IMR-90 (cell line): ENCODE results near the gene INPP4A. TPM values are rescaled to one million over a fixed set of nuclear protein-coding genes. Genes with fewer than 3 reads are reported as not detected.

Experiments used
- ATAC-seq: fragments of 200-7000 bp; cut with Tn5 transposase; 2 replicates; pipeline ENCODE4 v1.9.1; 2020; ENCODE audit warnings: low read depth, mild to moderate bottlenecking, moderate library complexity
- BruUV-seq: library from RNA; stranded (reverse); fragments of 400-500 nt; replicated peaks from 2 replicates; lab custom pipeline; 2021; lab: Mats Ljungman, UMichigan
- CTCF ChIA-PET: fragments of 300-600 bp; formaldehyde crosslinking; extraction: SDS; loops from one replicate; lab custom pipeline; 2021; ENCODE audit warnings: antibody characterized with exemption; lab: Yijun Ruan, JAX
- POLR2A ChIA-PET: fragments of 300-600 bp; sonication (Branson Sonifier 250); formaldehyde crosslinking; loops from one replicate; lab custom pipeline; 2022; ENCODE audit warnings: antibody characterized with exemption; ENCODE audit not compliant: unreplicated experiment; lab: Charles Lee
- DNase-seq: peaks from one replicate; pipeline ENCODE4 v3.0.0; 2013
- H2AFZ ChIP-seq: replicated peaks from 2 replicates; pipeline ENCODE3; 2013; ENCODE audit warnings: low read length, mild to moderate bottlenecking; ENCODE audit not compliant: poor library complexity
- H2AK5ac ChIP-seq: 2 replicates; pipeline ENCODE4 v1.6.1; 2013; ENCODE audit warnings: low read depth, low read length, inconsistent platforms
- H2AK9ac ChIP-seq: replicated peaks from 2 replicates; pipeline ENCODE3; 2013; ENCODE audit warnings: mild to moderate bottlenecking, low read depth, low read length, moderate library complexity; ENCODE audit not compliant: poor library complexity
- H2BK120ac ChIP-seq: 2 replicates; pipeline ENCODE4 v1.6.1; 2013; ENCODE audit warnings: low read depth, low read length, inconsistent platforms
- H2BK15ac ChIP-seq: 3 replicates; pipeline ENCODE4 v1.6.1; 2013; ENCODE audit warnings: low read depth, low read length, inconsistent platforms
- H2BK20ac ChIP-seq: 2 replicates; pipeline ENCODE4 v1.6.1; 2013; ENCODE audit warnings: low read depth, mild to moderate bottlenecking, inconsistent platforms, low read length, moderate library complexity
- H2BK5ac ChIP-seq: 2 replicates; pipeline ENCODE4 v1.6.1; 2013; ENCODE audit warnings: mild to moderate bottlenecking, low read depth, low read length, inconsistent platforms; ENCODE audit not compliant: poor library complexity, severe bottlenecking
- H3K14ac ChIP-seq: replicated peaks from 2 replicates; pipeline ENCODE4 v1.6.1; 2013; ENCODE audit warnings: low read depth, low read length, inconsistent platforms
- H3K18ac ChIP-seq: 2 replicates; pipeline ENCODE4 v1.6.1; 2013; ENCODE audit warnings: low read depth, low read length, control low read depth
- H3K23ac ChIP-seq: 2 replicates; pipeline ENCODE4 v1.6.1; 2013; ENCODE audit warnings: low read depth, low read length, inconsistent platforms
- H3K27ac ChIP-seq: 2 replicates; pipeline ENCODE4 v1.5.1; 2013; ENCODE audit warnings: mild to moderate bottlenecking, control low read depth, low read length; ENCODE audit not compliant: insufficient read depth
- H3K27me3 ChIP-seq: 2 replicates; pipeline ENCODE4 v1.6.1; 2013; ENCODE audit warnings: low read length; ENCODE audit not compliant: control insufficient read depth, insufficient read depth
- H3K36me3 ChIP-seq: 2 replicates; pipeline ENCODE4 v1.6.1; 2013; ENCODE audit warnings: low read length, mixed read lengths; ENCODE audit not compliant: control insufficient read depth, insufficient read depth
- H3K4ac ChIP-seq: 2 replicates; pipeline ENCODE4 v1.6.1; 2013; ENCODE audit warnings: low read depth, low read length, inconsistent platforms
- H3K4me1 ChIP-seq: 2 replicates; pipeline ENCODE4 v1.6.1; 2013; ENCODE audit warnings: low read length, mixed read lengths; ENCODE audit not compliant: control insufficient read depth, insufficient read depth
- H3K4me2 ChIP-seq: 2 replicates; pipeline ENCODE4 v1.6.1; 2013; ENCODE audit warnings: low read depth, mild to moderate bottlenecking, control low read depth, low read length, moderate library complexity
- H3K4me3 ChIP-seq: 2 replicates; pipeline ENCODE4 v1.5.1; 2013; ENCODE audit warnings: low read depth, mild to moderate bottlenecking, control low read depth, low read length, moderate library complexity; ENCODE audit not compliant: insufficient read depth
- H3K56ac ChIP-seq: 2 replicates; pipeline ENCODE4 v1.6.1; 2013; ENCODE audit warnings: low read length, inconsistent platforms; ENCODE audit not compliant: insufficient read depth; ENCODE audit errors: extremely low read depth
- H3K79me1 ChIP-seq, 2 experiments: 2 replicates each; pipeline ENCODE4 v1.6.1; 2013; ENCODE audit warnings: low read length in 2 of 2, inconsistent platforms in 1 of 2, low read depth in 1 of 2
- H3K9ac ChIP-seq: 2 replicates; pipeline ENCODE4 v1.6.1; 2013; ENCODE audit warnings: low read depth, low read length, control low read depth
- H3K9me1 ChIP-seq: 2 replicates; pipeline ENCODE4 v1.6.1; 2013; ENCODE audit warnings: low read length, inconsistent platforms; ENCODE audit not compliant: insufficient read depth
- H3K9me3 ChIP-seq: 2 replicates; pipeline ENCODE4 v1.6.1; 2013; ENCODE audit warnings: low read length; ENCODE audit not compliant: control insufficient read depth, insufficient read depth
- H4K20me1 ChIP-seq: 2 replicates; pipeline ENCODE4 v1.6.1; 2013; ENCODE audit warnings: low read length, inconsistent platforms; ENCODE audit not compliant: insufficient read depth
- H4K5ac ChIP-seq: 2 replicates; pipeline ENCODE4 v1.6.1; 2013; ENCODE audit warnings: mild to moderate bottlenecking, low read depth, low read length, control low read depth
- H4K8ac ChIP-seq, 2 experiments: 2 replicates each; pipeline ENCODE4 v1.6.1; 2013; ENCODE audit warnings: low read depth in 2 of 2, low read length in 2 of 2, control low read depth in 1 of 2, inconsistent platforms in 1 of 2
- H4K91ac ChIP-seq: 2 replicates; pipeline ENCODE4 v1.6.1; 2013; ENCODE audit warnings: low read depth, low read length, inconsistent platforms; ENCODE audit not compliant: insufficient read depth
- CEBPB ChIP-seq: IDR thresholded peaks from 2 replicates; pipeline ENCODE4 v1.6.1; 2012; ENCODE audit warnings: low read depth, low read length, improper control_type of control experiment
- CHD1 ChIP-seq: IDR thresholded peaks from 2 replicates; pipeline ENCODE4 v1.6.1; 2012; ENCODE audit warnings: low read depth, low read length, improper control_type of control experiment
- CTCF ChIP-seq: conservative IDR thresholded peaks from 2 replicates; pipeline ENCODE4 v1.5.1; 2012; ENCODE audit warnings: mild to moderate bottlenecking, low read depth, low read length, improper control_type of control experiment
- FOS ChIP-seq: fragments of 150-350 bp; IDR thresholded peaks from 2 replicates; pipeline ENCODE4 v1.6.1; 2016; ENCODE audit warnings: low read depth, low read length
- MAFK ChIP-seq: IDR thresholded peaks from 2 replicates; pipeline ENCODE4 v1.6.1; 2012; ENCODE audit warnings: low read depth, low read length, improper control_type of control experiment
- MAZ ChIP-seq: IDR thresholded peaks from 2 replicates; pipeline ENCODE4 v1.6.1; 2012; ENCODE audit warnings: low read depth, mild to moderate bottlenecking, low read length, improper control_type of control experiment, moderate library complexity, borderline replicate concordance
- MXI1 ChIP-seq: IDR thresholded peaks from 2 replicates; pipeline ENCODE4 v1.6.1; 2012; ENCODE audit warnings: low read depth, mild to moderate bottlenecking, low read length, moderate library complexity, borderline replicate concordance
- NFE2L2 ChIP-seq: fragments of 150-350 bp; IDR thresholded peaks from 2 replicates; pipeline ENCODE4 v1.6.1; 2016; ENCODE audit warnings: low read depth, mild to moderate bottlenecking, low read length
- POLR2A ChIP-seq: IDR thresholded peaks from 2 replicates; pipeline ENCODE4 v1.6.1; 2012; ENCODE audit warnings: mild to moderate bottlenecking, low read depth, low read length
- RAD21 ChIP-seq: IDR thresholded peaks from 2 replicates; pipeline ENCODE4 v1.6.1; 2012; ENCODE audit warnings: low read length, improper control_type of control experiment
- RCOR1 ChIP-seq: IDR thresholded peaks from 2 replicates; pipeline ENCODE4 v1.6.1; 2012; ENCODE audit warnings: mild to moderate bottlenecking, low read length, improper control_type of control experiment; ENCODE audit not compliant: insufficient replicate concordance
- RFX5 ChIP-seq: IDR thresholded peaks from 2 replicates; pipeline ENCODE4 v1.8.0; 2012; ENCODE audit warnings: low read depth, mild to moderate bottlenecking, low read length, moderate library complexity
- SMC3 ChIP-seq: fragments of 150-350 bp; IDR thresholded peaks from 2 replicates; pipeline ENCODE4 v1.6.1; 2016; ENCODE audit warnings: low read depth, mild to moderate bottlenecking, antibody characterized with exemption, low read length, moderate library complexity
- WGBS, 2 experiments: methylation state at CpG; one replicate each; pipeline versions ENCODE4 v1.1.5 to v1.1.7; 2013; ENCODE audit warnings: missing lambda C conversion rate in 2 of 2; ENCODE audit not compliant: insufficient read length in 1 of 2; ENCODE audit errors: extremely low coverage in 2 of 2; 5-methylcytosine and 5-hydroxymethylcytosine counted together
- dilution Hi-C: fragments of 300-500 bp; cut with HindIII; formaldehyde crosslinking; loops from one replicate; pipeline ENCODE4 v1.14.3; 2018; ENCODE audit warnings: low sequenced_read_pairs; ENCODE audit not compliant: unreplicated experiment
- in situ Hi-C: fragments of 300-500 bp; cut with MboI; formaldehyde crosslinking; loops from 3 replicates; pipeline ENCODE4 v1.14.3; 2019; ENCODE audit warnings: low sequenced_read_pairs, inconsistent platforms, mixed read lengths
- intact Hi-C: fragments of 100-400 bp; cut with micrococcal nuclease; formaldehyde crosslinking; loops from 2 replicates; pipeline ENCODE4 v1.10.0; 2022
- polyA plus RNA-seq, 3 experiments: library from polyadenylated mRNA; depleted of rRNA; stranded (reverse); fragments of >200 nt; gene quantifications; 2 replicates each; pipeline ENCODE4 v1.2.3, GENCODE V29; 2012; ENCODE audit warnings: low replicate concordance in 1 of 3
- total RNA-seq: library from RNA; depleted of rRNA; stranded (reverse); fragments of >200 nt; gene quantifications from 2 replicates; pipeline ENCODE4 v1.2.3, GENCODE V29; 2012
- TF ChIP-seq, protein P1 (sequence below): fragments of 150-350 bp; IDR thresholded peaks from 2 replicates; pipeline ENCODE4 v1.6.1; 2017; ENCODE audit warnings: mild to moderate bottlenecking, antibody characterized with exemption, low read length, low read depth

INPP4A gene
- total and polyA plus RNA-seq, 2 of the 4 experiments (the other 2 are of a cell fraction), result 14.5 to 27.1 TPM

GRCh38 chr2:98452396-98453027 is 7.9 kb downstream of the INPP4A start:
- H3K27me3 ChIP-seq, result no peaks in the 10 kb centered on the region
- dilution Hi-C loops (no loop called here), in situ Hi-C loops (no loop called here), intact Hi-C loops (no loop called here)
- no peak overlapping the region for H4K5ac ChIP-seq
- TF ChIP-seq, protein P1, sequence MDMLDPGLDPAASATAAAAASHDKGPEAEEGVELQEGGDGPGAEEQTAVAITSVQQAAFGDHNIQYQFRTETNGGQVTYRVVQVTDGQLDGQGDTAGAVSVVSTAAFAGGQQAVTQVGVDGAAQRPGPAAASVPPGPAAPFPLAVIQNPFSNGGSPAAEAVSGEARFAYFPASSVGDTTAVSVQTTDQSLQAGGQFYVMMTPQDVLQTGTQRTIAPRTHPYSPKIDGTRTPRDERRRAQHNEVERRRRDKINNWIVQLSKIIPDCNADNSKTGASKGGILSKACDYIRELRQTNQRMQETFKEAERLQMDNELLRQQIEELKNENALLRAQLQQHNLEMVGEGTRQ, result no peak
- TF ChIP-seq MAZ (no peak), RFX5 (no peak), MXI1 (no peak), CTCF (no peak), SMC3 (no peak), RAD21 (no peak), RCOR1 (no peak), NFE2L2 (no peak), POLR2A (no peak), MAFK (no peak), CHD1 (no peak), FOS (no peak), CEBPB (no peak)
- DNase-seq (no peak), ATAC-seq (no peak)
- peaks cover 45% of the 10 kb centered on the region for H4K20me1 ChIP-seq
- no peak overlapping the region for H3K27ac ChIP-seq
- H3K56ac ChIP-seq, result no peak overlapping the region
- no peak overlapping the region for H3K18ac ChIP-seq
- no peak overlapping the region for H3K23ac ChIP-seq
- WGBS, 2 experiments, result no CpG with 5 or more reads among the region's 7 CpGs
- H3K14ac ChIP-seq, result no peak overlapping the region
- H2AK5ac ChIP-seq, result no peak overlapping the region
- no peak overlapping the region for H2BK20ac ChIP-seq
- no peak overlapping the region for H4K91ac ChIP-seq
- no peak overlapping the region for H3K4me3 ChIP-seq
- H3K9ac ChIP-seq, result no peak overlapping the region
- peaks cover 23% of the 10 kb centered on the region for H3K9me1 ChIP-seq
- H3K4me1 ChIP-seq, result peaks cover 12% of the 10 kb centered on the region
- ChIA-PET CTCF (no interaction called here), POLR2A (no interaction called here)
- H4K8ac ChIP-seq, result no peak overlapping the region
- no peak overlapping the region for H2AFZ ChIP-seq
- H2BK15ac ChIP-seq, result no peak overlapping the region
- H3K9me3 ChIP-seq, result no peaks in the 10 kb centered on the region
- no peak overlapping the region for H2BK120ac ChIP-seq
- no peak overlapping the region for H3K4ac ChIP-seq
- no peak overlapping the region for H3K4me2 ChIP-seq
- no TSS peak for BruUV-seq
- H2BK5ac ChIP-seq, result no peak overlapping the region
- H3K79me1 ChIP-seq, result peaks cover 22 to 81% of the 10 kb centered on the region in 2 experiments; a peak in 3 of 4 replicates
- no peaks in the 10 kb centered on the region for H3K36me3 ChIP-seq
- no peak overlapping the region for H2AK9ac ChIP-seq
